H1 (cell line): ENCODE results near the gene ALKAL2. TPM values are rescaled to one million over a fixed set of nuclear protein-coding genes. Genes with fewer than 3 reads are reported as not detected.

ENCODE experiments used
- CTCF ChIA-PET: fragments of 300-600 bp; sonication (Branson Sonifier 250); formaldehyde crosslinking; loops from one replicate; lab custom pipeline; 2021; ENCODE audit not compliant: partially characterized antibody; lab: Charles Lee
- POLR2A ChIA-PET: fragments of 300-600 bp; sonication (Branson Sonifier 250); formaldehyde crosslinking; loops from one replicate; lab custom pipeline; 2021; ENCODE audit warnings: inconsistent platforms; ENCODE audit not compliant: partially characterized antibody; lab: Charles Lee
- DNase-seq, 2 experiments: peaks; one replicate each; pipeline versions ENCODE4 v3.0.0 to v3.0.0-alpha.2; 2010 to 2022; ENCODE audit warnings: low spot score in 2 of 2, low read depth in 1 of 2, mixed read lengths in 1 of 2
- FAIRE-seq: peaks from 2 replicates; lab custom pipeline; 2011; peaks lifted over from hg19 to GRCh38; lab: Jason Lieb, UNC
- H2AFZ ChIP-seq: 2 replicates; pipeline ENCODE4 v1.8.1; 2012; ENCODE audit warnings: low read length, inconsistent platforms
- H2AK5ac ChIP-seq: 2 replicates; pipeline ENCODE4 v1.6.1; 2013; ENCODE audit warnings: low read depth, low read length
- H2BK120ac ChIP-seq: replicated peaks from 2 replicates; pipeline ENCODE3; 2013; ENCODE audit warnings: low read depth, low read length, inconsistent platforms
- H2BK12ac ChIP-seq: 2 replicates; pipeline ENCODE4 v1.6.1; 2013; ENCODE audit warnings: low read depth, low read length
- H2BK15ac ChIP-seq: 2 replicates; pipeline ENCODE4 v1.6.1; 2013; ENCODE audit warnings: low read length
- H2BK20ac ChIP-seq: 2 replicates; pipeline ENCODE4 v1.6.1; 2013; ENCODE audit warnings: low read length
- H2BK5ac ChIP-seq: 2 replicates; pipeline ENCODE4 v1.6.1; 2013; ENCODE audit warnings: low read depth, low read length
- H3K14ac ChIP-seq: 2 replicates; pipeline ENCODE4 v1.6.1; 2013; ENCODE audit warnings: inconsistent platforms; ENCODE audit not compliant: insufficient read length
- H3K18ac ChIP-seq: 2 replicates; pipeline ENCODE4 v1.6.1; 2013; ENCODE audit warnings: low read length; ENCODE audit errors: extremely low read depth
- H3K23ac ChIP-seq: 2 replicates; pipeline ENCODE4 v1.6.1; 2013; ENCODE audit warnings: inconsistent platforms; ENCODE audit not compliant: insufficient read length
- H3K23me2 ChIP-seq: 2 replicates; pipeline ENCODE4 v1.6.1; 2013; ENCODE audit warnings: low read depth, low read length
- H3K27ac ChIP-seq: 2 replicates; pipeline ENCODE4 v1.6.1; 2011; ENCODE audit warnings: low read depth, low read length, inconsistent platforms
- H3K27me3 ChIP-seq, 4 experiments: replicated peaks in 1 of 4; 1 replicate in 1 of 4; 2 replicates in 3 of 4; pipeline versions ENCODE4 v1.6.1 to v1.8.1; 2011 to 2013; ENCODE audit warnings: low read length in 3 of 4, mild to moderate bottlenecking in 3 of 4, inconsistent platforms in 2 of 4, mixed read lengths in 2 of 4, moderate library complexity in 1 of 4; ENCODE audit not compliant: control insufficient read depth in 3 of 4, insufficient read depth in 3 of 4; ENCODE audit errors: extremely low read depth in 1 of 4
- H3K36me3 ChIP-seq, 4 experiments: 2 replicates each; pipeline versions ENCODE4 v1.6.1 to v1.8.1; 2011 to 2013; ENCODE audit warnings: mild to moderate bottlenecking in 4 of 4, low read length in 3 of 4, moderate library complexity in 2 of 4, control low read depth in 1 of 4, inconsistent platforms in 1 of 4; ENCODE audit not compliant: insufficient read depth in 4 of 4, control insufficient read depth in 2 of 4
- H3K4ac ChIP-seq: replicated peaks from 2 replicates; pipeline ENCODE3; 2013; ENCODE audit warnings: low read length, low read depth, mixed read lengths, inconsistent platforms; ENCODE audit not compliant: insufficient read length
- H3K4me1 ChIP-seq, 4 experiments: replicated peaks in 1 of 4; 1 replicate in 1 of 4; 2 replicates in 3 of 4; pipeline versions ENCODE4 v1.6.1 to v1.8.1; 2011 to 2013; ENCODE audit warnings: low read length in 3 of 4, inconsistent platforms in 2 of 4, mixed read lengths in 1 of 4; ENCODE audit not compliant: insufficient read depth in 4 of 4, control insufficient read depth in 3 of 4
- H3K4me2 ChIP-seq, 2 experiments: 2 replicates each; pipeline versions ENCODE4 v1.6.1 to v1.8.1; 2011 to 2013; ENCODE audit warnings: low read depth in 2 of 2, low read length in 2 of 2, control low read depth in 1 of 2, inconsistent platforms in 1 of 2, mild to moderate bottlenecking in 1 of 2; ENCODE audit not compliant: insufficient read depth in 1 of 2
- H3K4me3 ChIP-seq, 4 experiments: fragments of 200-600, 300-600 bp in 1 of 4; sonication (generic), shearing (Covaris generic), sonication (Bioruptor Twin) in 1 of 4; 2 replicates each; pipeline versions ENCODE4 v1.5.1 to v1.8.1; 2011 to 2016; ENCODE audit warnings: low read length in 4 of 4, low read depth in 3 of 4, control low read depth in 2 of 4, inconsistent platforms in 2 of 4, mild to moderate bottlenecking in 2 of 4, mixed read lengths in 1 of 4, moderate library complexity in 1 of 4; ENCODE audit not compliant: insufficient read depth in 2 of 4; ENCODE audit errors: extremely low read depth in 1 of 4
- H3K56ac ChIP-seq: replicated peaks from 2 replicates; pipeline ENCODE3; 2013; ENCODE audit warnings: low read depth, mild to moderate bottlenecking, mixed read lengths, low read length, inconsistent platforms; ENCODE audit not compliant: insufficient read length
- H3K79me1 ChIP-seq: 2 replicates; pipeline ENCODE4 v1.6.1; 2013; ENCODE audit warnings: low read depth, low read length, control low read depth
- H3K79me2 ChIP-seq, 2 experiments: 2 replicates each; pipeline versions ENCODE4 v1.6.1 to v1.8.1; 2012 to 2013; ENCODE audit warnings: low read length in 2 of 2, mild to moderate bottlenecking in 2 of 2, inconsistent platforms in 1 of 2; ENCODE audit not compliant: insufficient read depth in 2 of 2, control insufficient read depth in 1 of 2
- H3K9ac ChIP-seq, 4 experiments: replicated peaks in 1 of 4; 1 replicate in 1 of 4; 2 replicates in 3 of 4; pipeline versions ENCODE4 v1.6.1 to v1.8.1; 2011 to 2013; ENCODE audit warnings: low read depth in 3 of 4, low read length in 3 of 4, control low read depth in 2 of 4, mild to moderate bottlenecking in 2 of 4, moderate library complexity in 2 of 4, inconsistent platforms in 1 of 4; ENCODE audit errors: extremely low read depth in 1 of 4
- H3K9me3 ChIP-seq, 2 experiments: 2 replicates each; pipeline versions ENCODE4 v1.6.1 to v1.8.1; 2012 to 2013; ENCODE audit warnings: mild to moderate bottlenecking in 2 of 2, moderate library complexity in 2 of 2, control low read depth in 1 of 2, inconsistent platforms in 1 of 2, low read depth in 1 of 2, low read length in 1 of 2, mixed read lengths in 1 of 2; ENCODE audit not compliant: insufficient read depth in 2 of 2
- H4K20me1 ChIP-seq, 2 experiments: replicated peaks in 1 of 2; 2 replicates each; pipeline versions ENCODE3 to v1.8.1; 2011 to 2013; ENCODE audit warnings: inconsistent platforms in 2 of 2, low read length in 2 of 2, mild to moderate bottlenecking in 1 of 2; ENCODE audit not compliant: insufficient read depth in 2 of 2, control insufficient read depth in 1 of 2
- H4K5ac ChIP-seq: 2 replicates; pipeline ENCODE4 v1.6.1; 2013; ENCODE audit warnings: low read length, low read depth, mixed read lengths, inconsistent platforms; ENCODE audit not compliant: insufficient read length
- H4K8ac ChIP-seq: 2 replicates; pipeline ENCODE4 v1.8.0; 2013; ENCODE audit warnings: mild to moderate bottlenecking, moderate library complexity, low read length, inconsistent platforms; ENCODE audit not compliant: insufficient read depth; ENCODE audit errors: extremely low read depth
- H4K91ac ChIP-seq: replicated peaks from 2 replicates; pipeline ENCODE3; 2013; ENCODE audit warnings: low read length, mixed read lengths, inconsistent platforms; ENCODE audit not compliant: insufficient read length
- ATF2 ChIP-seq: IDR thresholded peaks from 2 replicates; pipeline ENCODE4 v1.6.1; 2012; ENCODE audit warnings: low read length, inconsistent platforms
- CTCF ChIP-seq, 3 experiments: IDR thresholded peaks; 1 replicate in 2 of 3; 2 replicates in 1 of 3; pipeline versions ENCODE4 v1.5.1 to v1.6.1; 2011; ENCODE audit warnings: low read length in 3 of 3, mild to moderate bottlenecking in 3 of 3, inconsistent platforms in 2 of 3, low read depth in 1 of 3, moderate library complexity in 1 of 3; ENCODE audit not compliant: insufficient read depth in 1 of 3; ENCODE audit errors: control extremely low read depth in 1 of 3
- MAFK ChIP-seq: IDR thresholded peaks from 2 replicates; pipeline ENCODE4 v1.6.1; 2012; ENCODE audit warnings: low read depth, mild to moderate bottlenecking, improper control_type of control experiment, low read length
- SP4 ChIP-seq: IDR thresholded peaks from 2 replicates; pipeline ENCODE4 v1.6.1; 2012; ENCODE audit warnings: low read length, inconsistent platforms
- TAF7 ChIP-seq: optimal IDR thresholded peaks from 2 replicates; pipeline ENCODE3; 2011; ENCODE audit warnings: low read depth, mild to moderate bottlenecking, inconsistent platforms, low read length, moderate library complexity, borderline replicate concordance
- TCF12 ChIP-seq: IDR thresholded peaks from 2 replicates; pipeline ENCODE4 v1.6.1; 2011; ENCODE audit warnings: low read depth, mild to moderate bottlenecking, low read length
- TEAD4 ChIP-seq: IDR thresholded peaks from 2 replicates; pipeline ENCODE4 v1.6.1; 2012; ENCODE audit warnings: low read depth, low read length, inconsistent platforms, mixed read lengths
- USF2 ChIP-seq: IDR thresholded peaks from 2 replicates; pipeline ENCODE4 v1.6.1; 2011; ENCODE audit warnings: low read length, improper control_type of control experiment
- polyA plus RNA-seq, 7 experiments: library from polyadenylated mRNA; depleted of rRNA in 3 of 7; stranded (reverse) in 5 of 7; unstranded in 2 of 7; fragments of >200 nt in 5 of 7; fragments of 200-250 nt in 2 of 7; gene quantifications; 1 replicate in 5 of 7; 2 replicates in 1 of 7; 4 replicates in 1 of 7; pipeline versions ENCODE4 v1.2.1 to v1.2.3, GENCODE V29; 2011 to 2013; ENCODE audit warnings: missing spikeins in 2 of 7, mixed read lengths in 2 of 7
- total RNA-seq: library from RNA; stranded (reverse); fragmentation: NEBNext Ultra II Directional; extraction: Animal tissue kit (Norgen Biotek cat#: 25700); gene quantifications from 2 replicates; pipeline ENCODE4 v1.2.1, GENCODE V29; 2021

ALKAL2 gene
- total and polyA plus RNA-seq, 2 of the 8 experiments (the other 6 are each of a cell fraction or from before 2014, with no cell fraction given), result 4.6 to 11.5 TPM

- H2BK20ac ChIP-seq, result no peak overlapping the region
- no peak overlapping the region for H3K23ac ChIP-seq
- CTCF ChIA-PET, result interaction anchor here (1.7 kb wide), 1 partner anchor 15 kb away, joined by 8 read pairs; no protein-coding TSS in a partner anchor
- H2BK120ac ChIP-seq, result no peak overlapping the region
- no peak for FAIRE-seq
- no peak overlapping the region for H2BK12ac ChIP-seq
- peaks cover 2 to 11% (median 6%) of the 10 kb centered on the region in 4 experiments; a peak in 5 of 8 replicates for H3K36me3 ChIP-seq
- POLR2A ChIA-PET, result interaction anchor here (0.9 to 1.5 kb wide), 2 partner anchors 20 to 21 kb away, joined by 3 read pairs; partner anchors contain the start of gene ALKAL2
- H3K9ac ChIP-seq, result no peak overlapping the region
- H4K20me1 ChIP-seq, result peaks cover 21 to 42% of the 10 kb centered on the region in 2 experiments
- no peak overlapping the region for H4K91ac ChIP-seq
- peak overlapping the region in 1 of 4 experiments; percentile 22; a peak in 1 of 8 replicates for H3K4me3 ChIP-seq
- H2AFZ ChIP-seq, result no peak overlapping the region
- H3K23me2 ChIP-seq, result peaks cover 9% of the 10 kb centered on the region; the same call in 1 of the 2 replicates
- H3K27me3 ChIP-seq, result peaks cover 0 to 4% (median 2%) of the 10 kb centered on the region in 4 experiments; a peak in 4 of 7 replicates
- H2BK15ac ChIP-seq, result no peak overlapping the region
- H3K14ac ChIP-seq, result no peak overlapping the region
- H3K4me1 ChIP-seq, result peaks cover 0 to 3% (median 2%) of the 10 kb centered on the region in 4 experiments; a peak in 4 of 7 replicates
- no peak overlapping the region for H3K56ac ChIP-seq
- H4K8ac ChIP-seq, result no peak overlapping the region
- H2AK5ac ChIP-seq, result no peak overlapping the region
- H4K5ac ChIP-seq, result no peak overlapping the region
- no peaks in the 10 kb centered on the region for H3K9me3 ChIP-seq
- H3K79me1 ChIP-seq, result peaks cover 14% of the 10 kb centered on the region
- H3K79me2 ChIP-seq, result peaks cover 49 to 86% of the 10 kb centered on the region in 2 experiments
- no peak overlapping the region for H3K4ac ChIP-seq
- DNase-seq, result no peak
- H3K4me2 ChIP-seq, result no peak overlapping the region; a peak in 1 of 4 replicates
- H3K27ac ChIP-seq, result no peak overlapping the region
- no peak overlapping the region for H2BK5ac ChIP-seq
- H3K18ac ChIP-seq, result no peak overlapping the region
- TF ChIP-seq TAF7 (no peak), ATF2 (no peak), TCF12 (no peak), USF2 (no peak), SP4 (no peak), MAFK (no peak), CTCF (IDR thresholded peaks at IDR 0.05; ENCODE audit: control extremely low read depth in 1 of 3, insufficient read depth in 1 of 3, low read depth in 1 of 3, low read length in 3 of 3) (no peak), TEAD4 (no peak)
Measured at GRCh38 chr2:268323-268722, 19.6 kb downstream of the ALKAL2 start.
